Transverse colon (tissue), 4 donors: Measurements from ENCODE around the gene TAPT1. TPM values are rescaled to one million over a fixed set of nuclear protein-coding genes. Genes with fewer than 3 reads are reported as not detected.

ENCODE experiments used
- DNase-seq: peaks from one replicate; pipeline ENCODE4 v3.0.0-alpha.2; 2019
- H3K27ac ChIP-seq, 4 donors: fragments of 200-600 bp; sonication (generic); 2 replicates each; pipeline ENCODE4 v1.5.1; 2016 to 2018; ENCODE audit warnings: inconsistent platforms in 4 of 4
- H3K27me3 ChIP-seq: fragments of 200-600 bp; sonication (generic); 2 replicates; pipeline ENCODE4 v1.5.1; 2017; ENCODE audit warnings: inconsistent platforms
- H3K36me3 ChIP-seq, 4 donors: fragments of 200-600 bp; sonication (generic); 2 replicates each; pipeline ENCODE4 v1.5.1; 2017 to 2019; ENCODE audit warnings: inconsistent platforms in 4 of 4
- H3K4me1 ChIP-seq, 4 donors: fragments of 200-600 bp; sonication (generic); 2 replicates each; pipeline ENCODE4 v1.5.1; 2017 to 2020; ENCODE audit warnings: inconsistent platforms in 4 of 4
- H3K4me3 ChIP-seq, 4 donors: fragments of 200-600 bp; sonication (generic); 1 replicate in 1 of 4; 2 replicates in 3 of 4; pipeline versions ENCODE4 v1.5.1 to v1.6.1; 2017 to 2019; ENCODE audit warnings: inconsistent platforms in 4 of 4
- H3K9me3 ChIP-seq, 2 donors: fragments of 200-600 bp; sonication (generic); 2 replicates each; pipeline ENCODE4 v1.5.1; 2017 to 2019; ENCODE audit warnings: inconsistent platforms in 2 of 2
- EP300 ChIP-seq: sonication (generic); formaldehyde crosslinking; IDR thresholded peaks from one replicate; pipeline ENCODE4 v1.6.1; 2017; ENCODE audit warnings: antibody characterized with exemption, low read depth
- POLR2A ChIP-seq: fragments of 450-650 bp; IDR thresholded peaks from one replicate; pipeline ENCODE4 v1.6.1; 2016; ENCODE audit warnings: antibody characterized with exemption, mild to moderate bottlenecking, moderate library complexity
- POLR2AphosphoS5 ChIP-seq, 3 donors: sonication (generic); formaldehyde crosslinking; IDR thresholded peaks; one replicate each; pipeline ENCODE4 v1.6.1; 2016; ENCODE audit warnings: antibody characterized with exemption in 3 of 3
- WGBS, 2 donors: methylation state at CpG; one replicate each; pipeline ENCODE4 v1.1.5; 2018; ENCODE audit warnings: low coverage in 1 of 2; 5-methylcytosine and 5-hydroxymethylcytosine counted together
- in situ Hi-C, 4 donors: fragments of 200-750 bp; cut with MboI; loops; one replicate each; pipeline versions ENCODE4 v1.15.0 to v1.15.1; 2017; ENCODE audit warnings: low sequenced_read_pairs in 3 of 4, low pct_ligation_motif_present in 1 of 4, low pct_unique_long_range_greater_than_20kb in 1 of 4
- intact Hi-C: fragments of 100-400 bp; cut with DNase I; formaldehyde crosslinking; loops from one replicate; pipeline ENCODE4 v1.15.1; 2023; ENCODE audit warnings: low total_unique reads
- total RNA-seq, 4 donors: library from RNA; depleted of rRNA; stranded (reverse); fragments of >200 nt; gene quantifications; one replicate each; pipeline ENCODE4 v1.1.0, GENCODE V29; 2016
- TF ChIP-seq, protein P1 (sequence below), 5 experiments: fragments of 200-600 bp in 3 of 5; fragments of 450-650 bp in 2 of 5; sonication (generic) in 3 of 5; IDR thresholded peaks; 1 replicate in 2 of 5; 2 replicates in 3 of 5; pipeline ENCODE4 v1.5.1; 2016 to 2017; ENCODE audit warnings: antibody characterized with exemption in 5 of 5, inconsistent platforms in 3 of 5, mild to moderate bottlenecking in 2 of 5, moderate library complexity in 1 of 5

TAPT1 gene
- total RNA-seq, 4 donors from 2014 or later, result 21.5 to 54.6 (median 29.8) TPM

DNA sequence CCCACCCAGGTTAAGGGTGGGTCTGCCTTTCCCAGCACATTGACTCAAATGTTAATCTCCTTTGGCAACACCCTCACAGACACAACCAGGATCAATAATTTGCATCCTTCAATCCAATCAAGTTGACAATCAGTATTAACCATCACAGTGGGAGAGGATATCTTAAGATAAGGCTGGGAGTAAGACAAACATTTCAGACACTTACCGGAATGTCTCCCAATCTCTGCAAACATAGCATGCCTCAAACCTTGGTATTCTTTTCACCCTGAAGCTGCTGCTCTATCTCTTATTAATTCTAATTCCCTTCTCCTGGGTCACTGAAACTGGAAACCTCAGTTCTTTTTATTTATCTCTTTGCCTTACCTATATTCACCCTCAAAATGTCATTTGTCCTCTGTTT is 19.0 kb upstream of the TAPT1 start:
- intact Hi-C loops (no loop called here), in situ Hi-C loops (no loop called here)
- no peak overlapping the region for H3K4me3 ChIP-seq
- peaks cover 0 to under 1% (median 0%) of the 10 kb centered on the region in 4 donors for H3K4me1 ChIP-seq
- H3K9me3 ChIP-seq, result no peaks in the 10 kb centered on the region
- WGBS, 2 donors, result 100% methylated on average over 1 of the region's 1 CpG
- no peaks in the 10 kb centered on the region for H3K27me3 ChIP-seq
- TF ChIP-seq POLR2A, result no peak
- no peak for TF ChIP-seq POLR2AphosphoS5 (IDR thresholded peaks at IDR 0.05)
- TF ChIP-seq, protein P1, sequence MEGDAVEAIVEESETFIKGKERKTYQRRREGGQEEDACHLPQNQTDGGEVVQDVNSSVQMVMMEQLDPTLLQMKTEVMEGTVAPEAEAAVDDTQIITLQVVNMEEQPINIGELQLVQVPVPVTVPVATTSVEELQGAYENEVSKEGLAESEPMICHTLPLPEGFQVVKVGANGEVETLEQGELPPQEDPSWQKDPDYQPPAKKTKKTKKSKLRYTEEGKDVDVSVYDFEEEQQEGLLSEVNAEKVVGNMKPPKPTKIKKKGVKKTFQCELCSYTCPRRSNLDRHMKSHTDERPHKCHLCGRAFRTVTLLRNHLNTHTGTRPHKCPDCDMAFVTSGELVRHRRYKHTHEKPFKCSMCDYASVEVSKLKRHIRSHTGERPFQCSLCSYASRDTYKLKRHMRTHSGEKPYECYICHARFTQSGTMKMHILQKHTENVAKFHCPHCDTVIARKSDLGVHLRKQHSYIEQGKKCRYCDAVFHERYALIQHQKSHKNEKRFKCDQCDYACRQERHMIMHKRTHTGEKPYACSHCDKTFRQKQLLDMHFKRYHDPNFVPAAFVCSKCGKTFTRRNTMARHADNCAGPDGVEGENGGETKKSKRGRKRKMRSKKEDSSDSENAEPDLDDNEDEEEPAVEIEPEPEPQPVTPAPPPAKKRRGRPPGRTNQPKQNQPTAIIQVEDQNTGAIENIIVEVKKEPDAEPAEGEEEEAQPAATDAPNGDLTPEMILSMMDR (IDR thresholded peaks at IDR 0.05), result no peak
- TF ChIP-seq EP300, result no peak
- no peak overlapping the region for H3K27ac ChIP-seq
- no peak for DNase-seq
- H3K36me3 ChIP-seq, result peaks cover 0 to 4% (median 2%) of the 10 kb centered on the region in 4 donors

DNA sequence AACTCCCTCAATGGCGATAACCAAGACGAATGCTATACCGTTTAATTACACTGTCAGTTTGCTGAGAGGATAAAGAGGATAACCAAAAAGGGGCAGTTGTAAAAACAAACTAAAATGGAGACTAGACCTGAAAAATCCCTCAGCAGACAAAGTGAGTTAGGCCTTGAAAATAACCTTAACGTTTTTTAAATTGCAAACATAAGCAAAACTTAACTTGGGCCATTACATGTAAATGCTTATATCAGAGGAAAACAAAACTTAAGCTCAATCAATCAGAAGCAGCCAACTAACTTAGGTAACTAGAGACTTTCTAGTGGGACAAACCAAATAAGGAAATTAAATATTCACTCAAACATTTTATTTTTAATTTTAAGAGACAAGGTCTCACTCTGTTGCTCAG is 17.0 kb upstream of the TAPT1 start:
- H3K36me3 ChIP-seq, result peaks cover 0 to 4% (median 2%) of the 10 kb centered on the region in 4 donors
- in situ Hi-C loops (no loop called here), intact Hi-C loops (no loop called here)
- WGBS, 2 donors, result 90 to 95% methylated on average over 4 of the region's 4 CpGs
- DNase-seq, result no peak
- no peaks in the 10 kb centered on the region for H3K27me3 ChIP-seq
- no peak overlapping the region for H3K4me3 ChIP-seq
- no peaks in the 10 kb centered on the region for H3K9me3 ChIP-seq
- H3K4me1 ChIP-seq, result no peaks in the 10 kb centered on the region
- TF ChIP-seq POLR2A (no peak), POLR2AphosphoS5 (IDR thresholded peaks at IDR 0.05) (no peak), EP300 (no peak)
- TF ChIP-seq, protein P1 (IDR thresholded peaks at IDR 0.05), result no peak
- H3K27ac ChIP-seq, result no peak overlapping the region

DNA sequence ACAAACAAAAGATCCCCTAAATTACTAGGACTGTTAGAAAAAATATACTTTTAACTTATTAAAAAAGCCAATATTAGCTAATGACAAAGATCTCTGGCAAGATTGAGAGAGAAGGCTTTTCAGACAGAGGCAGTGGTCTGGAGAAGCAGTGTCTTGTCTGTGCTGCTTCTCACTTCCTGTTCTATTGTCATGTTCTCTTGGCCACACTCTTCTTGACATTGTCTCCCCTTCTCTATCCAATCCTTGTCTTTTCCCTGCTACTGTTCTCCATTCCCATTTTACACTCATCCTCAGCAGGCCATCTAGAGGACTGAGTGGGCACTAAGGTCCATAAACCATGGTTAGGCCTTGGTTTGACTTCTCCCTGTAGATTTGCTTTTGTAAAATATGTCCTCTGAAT is 14.0 kb upstream of the TAPT1 start:
- intact Hi-C loops (no loop called here), in situ Hi-C loops (no loop called here)
- DNase-seq, result no peak
- Histone ChIP-seq H3K9me3 (no peaks in the 10 kb centered on the region), H3K4me1 (no peaks in the 10 kb centered on the region), H3K27me3 (no peaks in the 10 kb centered on the region), H3K4me3 (no peak overlapping the region), H3K27ac (no peak overlapping the region), H3K36me3 (peaks cover 0 to 4% (median 2%) of the 10 kb centered on the region in 4 donors)
- TF ChIP-seq POLR2A, result no peak
- TF ChIP-seq EP300, result no peak
- TF ChIP-seq POLR2AphosphoS5 (IDR thresholded peaks at IDR 0.05), result no peak
- TF ChIP-seq, protein P1 (IDR thresholded peaks at IDR 0.05), result no peak

DNA sequence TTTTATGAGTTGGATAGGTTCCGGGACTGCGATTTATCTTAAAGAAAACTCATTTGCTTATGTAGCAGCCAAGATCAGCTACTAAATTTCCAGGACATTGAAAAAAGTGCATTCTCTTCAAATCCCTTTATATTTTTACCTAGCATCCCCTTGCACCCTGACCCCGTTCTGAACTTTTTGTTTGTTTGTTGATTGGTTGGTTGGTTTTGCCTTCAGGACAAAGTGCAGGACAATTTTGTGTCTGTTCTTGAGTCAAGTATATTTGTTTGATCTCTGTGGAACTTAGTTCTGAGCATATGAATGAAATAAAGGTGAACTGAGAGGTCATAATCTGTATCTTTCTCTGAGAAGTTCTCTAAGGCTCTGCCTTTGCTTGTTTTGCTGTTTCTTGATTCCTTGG is 12.8 kb upstream of the TAPT1 start:
- in situ Hi-C loops, result no loop called here
- H3K27me3 ChIP-seq, result no peaks in the 10 kb centered on the region
- WGBS, 2 donors, result 96 to 100% methylated on average over 2 to 3 of the region's 3 CpGs
- no peaks in the 10 kb centered on the region for H3K4me1 ChIP-seq
- no peak for DNase-seq
- no peaks in the 10 kb centered on the region for H3K9me3 ChIP-seq
- TF ChIP-seq POLR2AphosphoS5 (IDR thresholded peaks at IDR 0.05) (no peak), EP300 (no peak), POLR2A (no peak)
- TF ChIP-seq, protein P1 (IDR thresholded peaks at IDR 0.05), result no peak
- H3K27ac ChIP-seq, result no peak overlapping the region
- H3K4me3 ChIP-seq, result no peak overlapping the region
- intact Hi-C loops, result no loop called here
- peaks cover 0 to 4% (median 2%) of the 10 kb centered on the region in 4 donors for H3K36me3 ChIP-seq
